Liver (tissue), 3 donors: Measurements from ENCODE around the gene SERPINB2.

Source experiments
- JUND ChIP-seq, 2 donors: IDR thresholded peaks; 2 replicates each; pipeline ENCODE4 v1.6.1; 2016; ENCODE audit warnings: antibody characterized with exemption in 2 of 2
- TF ChIP-seq, protein P1 (sequence below): fragments of 150-350 bp; IDR thresholded peaks from 2 replicates; pipeline ENCODE4 v1.5.1; 2017; ENCODE audit warnings: improper control_type of control experiment, low read depth, low read length; ENCODE audit not compliant: missing input control
- donor health status: healthy.
- donor health status: healthy.

GRCh38 chr18:63908858-63909257 is 21.4 kb downstream of the SERPINB2 start:
- TF ChIP-seq, protein P1, sequence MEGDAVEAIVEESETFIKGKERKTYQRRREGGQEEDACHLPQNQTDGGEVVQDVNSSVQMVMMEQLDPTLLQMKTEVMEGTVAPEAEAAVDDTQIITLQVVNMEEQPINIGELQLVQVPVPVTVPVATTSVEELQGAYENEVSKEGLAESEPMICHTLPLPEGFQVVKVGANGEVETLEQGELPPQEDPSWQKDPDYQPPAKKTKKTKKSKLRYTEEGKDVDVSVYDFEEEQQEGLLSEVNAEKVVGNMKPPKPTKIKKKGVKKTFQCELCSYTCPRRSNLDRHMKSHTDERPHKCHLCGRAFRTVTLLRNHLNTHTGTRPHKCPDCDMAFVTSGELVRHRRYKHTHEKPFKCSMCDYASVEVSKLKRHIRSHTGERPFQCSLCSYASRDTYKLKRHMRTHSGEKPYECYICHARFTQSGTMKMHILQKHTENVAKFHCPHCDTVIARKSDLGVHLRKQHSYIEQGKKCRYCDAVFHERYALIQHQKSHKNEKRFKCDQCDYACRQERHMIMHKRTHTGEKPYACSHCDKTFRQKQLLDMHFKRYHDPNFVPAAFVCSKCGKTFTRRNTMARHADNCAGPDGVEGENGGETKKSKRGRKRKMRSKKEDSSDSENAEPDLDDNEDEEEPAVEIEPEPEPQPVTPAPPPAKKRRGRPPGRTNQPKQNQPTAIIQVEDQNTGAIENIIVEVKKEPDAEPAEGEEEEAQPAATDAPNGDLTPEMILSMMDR: no peak
- no peak for TF ChIP-seq JUND (IDR thresholded peaks at IDR 0.05)
